ENCODE results near the gene FOXM1.
A peak's percentile ranks its signal among the peaks of the same experiment; 100 is the strongest.

The FOXM1 gene, protein sequence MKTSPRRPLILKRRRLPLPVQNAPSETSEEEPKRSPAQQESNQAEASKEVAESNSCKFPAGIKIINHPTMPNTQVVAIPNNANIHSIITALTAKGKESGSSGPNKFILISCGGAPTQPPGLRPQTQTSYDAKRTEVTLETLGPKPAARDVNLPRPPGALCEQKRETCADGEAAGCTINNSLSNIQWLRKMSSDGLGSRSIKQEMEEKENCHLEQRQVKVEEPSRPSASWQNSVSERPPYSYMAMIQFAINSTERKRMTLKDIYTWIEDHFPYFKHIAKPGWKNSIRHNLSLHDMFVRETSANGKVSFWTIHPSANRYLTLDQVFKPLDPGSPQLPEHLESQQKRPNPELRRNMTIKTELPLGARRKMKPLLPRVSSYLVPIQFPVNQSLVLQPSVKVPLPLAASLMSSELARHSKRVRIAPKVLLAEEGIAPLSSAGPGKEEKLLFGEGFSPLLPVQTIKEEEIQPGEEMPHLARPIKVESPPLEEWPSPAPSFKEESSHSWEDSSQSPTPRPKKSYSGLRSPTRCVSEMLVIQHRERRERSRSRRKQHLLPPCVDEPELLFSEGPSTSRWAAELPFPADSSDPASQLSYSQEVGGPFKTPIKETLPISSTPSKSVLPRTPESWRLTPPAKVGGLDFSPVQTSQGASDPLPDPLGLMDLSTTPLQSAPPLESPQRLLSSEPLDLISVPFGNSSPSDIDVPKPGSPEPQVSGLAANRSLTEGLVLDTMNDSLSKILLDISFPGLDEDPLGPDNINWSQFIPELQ

DNA sequence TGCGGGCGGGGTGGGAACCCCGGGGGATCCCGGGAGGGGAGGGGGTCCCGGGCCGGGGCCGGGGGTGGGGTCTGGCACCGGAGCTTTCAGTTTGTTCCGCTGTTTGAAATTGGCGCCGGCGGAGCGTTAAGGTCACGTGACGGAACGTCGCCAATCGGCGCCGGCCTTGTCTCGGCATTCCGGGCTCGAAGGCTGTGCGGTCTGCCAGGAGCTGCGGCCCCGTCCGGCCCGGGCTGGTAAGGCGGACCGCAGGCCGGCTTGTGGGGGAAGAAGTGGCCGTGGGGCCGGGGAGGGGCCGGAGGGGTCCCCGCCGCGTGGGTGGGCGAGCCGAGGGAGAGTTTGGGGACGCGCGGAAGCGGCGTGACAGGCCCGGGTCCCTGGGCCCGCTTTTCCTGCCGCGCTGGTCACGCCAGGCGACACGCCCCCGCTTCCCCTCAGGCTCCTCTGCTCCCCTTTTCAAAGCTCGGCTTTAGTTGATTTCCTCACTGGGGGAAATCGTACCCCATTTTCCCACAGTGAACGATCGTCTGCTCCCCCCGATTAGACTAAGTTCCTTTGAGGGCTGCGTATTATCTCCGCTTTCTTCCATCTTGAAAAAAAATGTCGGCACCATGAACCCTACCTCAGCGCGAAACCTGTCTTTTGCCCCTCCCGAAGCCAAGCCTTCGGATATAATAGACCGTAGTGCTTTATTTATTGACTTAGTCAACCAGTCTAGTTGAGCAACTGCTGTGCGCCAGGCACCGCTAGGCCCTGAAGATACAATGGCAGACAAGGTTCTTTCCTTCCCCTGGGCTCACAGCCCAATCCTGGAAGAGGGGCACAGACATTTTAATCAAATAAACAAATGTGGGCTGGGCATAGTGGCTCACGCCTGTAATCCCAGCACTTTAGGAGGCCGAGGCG is at the start of gene FOXM1, which contains the start of gene RHNO1:
TSS of gene FOXM1 (minus strand) at position 128 of the 906 bp plus-strand sequence. CDS start 2,696 bp downstream, outside the sequence.
TSS of gene RHNO1 (plus strand) at position 177 of the 906 bp plus-strand sequence. CDS start 8,144 bp downstream, outside the sequence.
- peak; percentile 83 for DNase-seq (ENCODE audit: low spot score)

DNA sequence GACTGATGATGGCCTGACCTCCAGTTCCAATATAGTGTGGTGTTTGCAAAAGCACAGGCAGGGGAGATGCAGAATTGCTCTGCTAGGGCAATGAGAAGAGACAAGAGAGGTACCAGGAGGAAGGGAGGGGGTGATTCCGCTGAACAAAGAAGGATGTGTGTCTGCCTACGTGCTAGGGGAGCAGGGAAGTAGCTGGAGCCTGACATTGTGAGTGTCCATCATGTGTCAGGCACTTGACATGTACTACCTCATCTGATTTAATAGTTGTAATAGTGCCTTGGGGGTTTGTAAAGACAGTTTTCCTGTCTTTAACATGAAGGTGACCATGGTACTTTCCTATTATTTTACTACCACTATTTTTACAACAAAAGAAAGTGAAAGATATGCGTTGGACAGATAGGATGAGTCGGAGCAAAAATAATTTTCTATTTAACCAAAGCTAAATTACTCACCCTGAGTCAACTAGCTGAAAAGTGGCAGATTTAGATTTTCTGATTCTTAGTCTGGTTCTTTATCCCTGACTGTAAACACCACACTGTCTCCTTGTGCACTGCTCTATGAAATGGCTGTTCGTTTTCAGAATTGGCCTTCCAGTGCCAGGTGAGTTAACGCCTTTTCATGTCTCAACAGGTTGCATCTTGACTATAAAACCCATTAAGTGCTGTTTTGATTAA is 48.5 kb upstream of the FOXM1 start:
- no peak for DNase-seq (ENCODE audit: low spot score)

DNA sequence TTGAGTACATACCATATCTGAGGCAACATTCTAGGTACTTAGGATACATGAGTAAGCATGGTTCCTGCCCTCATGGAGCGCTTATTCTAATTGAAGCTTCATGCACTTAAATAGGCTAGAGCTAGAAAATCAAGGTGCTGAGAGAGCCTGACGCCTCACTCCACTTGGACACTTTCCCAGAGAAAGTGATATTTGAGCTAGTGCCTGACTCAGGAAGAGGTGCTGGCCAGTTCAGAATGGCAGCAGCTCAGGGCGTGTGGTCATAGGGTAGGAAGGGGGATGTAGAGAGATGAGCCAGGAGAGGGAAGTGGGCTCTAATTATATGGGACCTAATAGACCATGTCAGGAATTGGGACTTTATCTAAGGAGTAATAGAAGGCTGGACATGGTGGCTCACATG is 47.0 kb upstream of the FOXM1 start:
- DNase-seq (ENCODE audit: low spot score) = no peak

DNA sequence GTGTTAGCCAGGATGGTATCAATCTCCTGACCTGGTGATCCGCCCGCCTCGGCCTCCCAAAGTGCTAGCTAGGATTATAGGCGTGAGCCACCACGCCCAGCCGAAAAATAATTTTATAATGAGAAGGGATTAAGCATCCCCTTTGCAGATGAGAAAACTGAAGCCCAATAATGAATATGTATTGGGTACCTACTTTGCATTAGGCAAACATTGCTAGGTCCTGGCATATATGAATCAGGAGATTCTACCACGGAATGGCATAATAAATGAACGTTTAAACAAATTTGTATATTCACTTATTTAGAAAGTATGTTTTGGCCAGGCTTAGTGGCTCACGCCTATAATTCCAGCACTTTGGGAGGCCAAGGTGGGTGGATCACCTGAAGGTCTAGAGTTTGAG is 46.1 kb upstream of the FOXM1 start:
- DNase-seq (ENCODE audit: low spot score) = no peak

DNA sequence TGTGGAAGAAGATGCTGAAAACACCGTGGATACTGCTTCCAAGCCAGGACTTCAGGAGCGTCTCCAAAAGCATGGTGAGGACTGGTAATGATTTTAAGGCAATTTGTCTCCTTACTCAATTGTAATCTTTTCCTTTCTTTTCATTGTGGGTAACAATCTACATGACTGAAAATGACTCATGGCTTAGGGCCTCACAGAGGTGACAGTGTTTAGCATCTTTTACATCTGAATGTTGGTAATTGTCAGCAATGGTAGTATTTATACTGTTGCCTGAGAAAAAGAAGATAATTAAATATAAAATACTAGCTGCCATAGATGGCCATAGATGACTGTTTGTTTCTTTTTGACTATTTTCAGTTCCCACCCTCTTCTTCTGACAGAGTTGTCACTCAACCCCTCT is 45.4 kb upstream of the FOXM1 start:
- DNase-seq (ENCODE audit: low spot score) = no peak

DNA sequence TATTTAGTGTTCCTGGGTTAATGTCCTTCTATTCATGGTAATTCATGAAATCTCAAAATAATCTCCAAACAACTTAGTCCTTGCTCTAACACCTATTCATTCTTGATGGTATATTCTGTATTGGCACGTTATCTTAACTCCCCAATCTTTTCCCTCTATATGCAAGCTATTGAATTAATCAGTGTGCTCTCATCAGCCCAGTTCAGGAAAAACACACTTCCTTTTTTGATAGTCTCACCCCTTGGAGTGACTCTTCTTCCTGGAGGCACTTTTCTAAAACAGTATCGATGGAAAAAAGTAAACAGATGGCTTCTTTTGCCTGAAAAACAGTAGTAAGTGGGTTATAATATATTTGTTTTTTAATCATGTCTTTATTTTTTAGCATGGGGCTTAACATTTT is 42.3 kb upstream of the FOXM1 start:
- no peak for DNase-seq (ENCODE audit: low spot score)

DNA sequence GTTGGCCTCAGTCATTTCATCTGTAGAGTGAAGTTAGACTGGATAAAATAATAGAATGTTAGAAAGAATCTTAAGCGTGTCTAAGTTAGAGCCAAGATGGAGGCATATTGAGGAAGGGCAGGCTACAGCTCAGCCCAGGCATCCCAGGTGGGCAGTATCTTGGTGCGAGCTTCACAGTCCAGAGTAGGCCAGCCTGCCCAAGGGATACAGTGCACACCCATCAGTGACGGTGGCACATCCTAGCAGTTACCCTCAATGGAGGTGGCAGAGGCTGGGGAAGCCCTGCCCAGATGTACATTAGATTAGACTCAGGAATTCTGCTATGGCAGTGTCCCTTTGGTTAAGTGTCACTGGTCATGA is 35.2 kb upstream of the FOXM1 start:
- DNase-seq (ENCODE audit: low spot score) = no peak

DNA sequence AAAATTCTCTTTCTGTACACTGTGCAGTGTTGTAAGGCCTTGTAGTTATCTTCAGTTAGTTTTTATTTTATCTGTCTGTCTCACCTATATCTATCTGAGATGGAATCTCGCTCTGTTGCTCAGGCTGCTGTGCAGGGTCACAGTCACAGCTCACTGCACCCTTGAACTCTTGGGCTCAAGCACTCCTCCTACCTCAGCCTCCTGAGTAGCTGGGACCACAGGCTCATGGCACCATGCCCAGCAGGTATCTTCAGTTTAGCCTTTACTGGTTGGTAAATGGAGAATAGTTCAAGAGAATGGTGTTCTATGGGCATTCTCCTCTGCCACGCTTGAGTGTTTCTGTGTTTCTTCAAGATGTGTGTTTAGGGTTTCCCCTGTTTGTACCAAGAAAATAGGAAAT is 27.3 kb upstream of the FOXM1 start:
- no peak for DNase-seq (ENCODE audit: low spot score)

DNA sequence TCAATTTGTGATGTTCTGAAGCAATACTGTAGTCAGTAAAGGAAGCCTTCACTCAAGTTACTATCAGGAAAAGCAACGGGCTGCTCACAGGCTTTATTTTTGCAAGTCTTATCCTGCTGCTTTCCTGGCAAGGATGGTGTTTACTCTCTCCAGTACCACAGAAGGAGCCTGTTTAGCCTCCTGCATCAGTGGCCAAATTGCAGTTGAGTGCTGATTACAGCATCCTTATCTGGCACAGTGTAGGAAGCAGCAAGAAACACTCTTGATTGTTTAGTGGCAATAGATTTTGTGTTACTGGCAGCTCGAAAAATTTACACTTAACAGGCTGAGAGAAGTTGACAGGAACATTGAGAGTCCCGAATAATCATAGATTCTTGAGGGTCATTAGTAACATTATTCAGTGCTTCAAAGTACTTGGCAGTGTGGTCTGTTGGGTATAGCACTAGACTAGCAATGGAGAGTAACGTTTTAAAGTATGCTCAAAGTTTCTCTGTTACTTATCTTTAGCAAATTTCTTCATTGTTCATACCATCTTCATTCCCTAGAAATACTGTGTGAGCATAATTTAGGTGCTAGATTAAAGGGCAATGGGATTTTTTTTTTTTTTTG is 25.4 kb upstream of the FOXM1 start:
- no peak for DNase-seq (ENCODE audit: low spot score)

DNA sequence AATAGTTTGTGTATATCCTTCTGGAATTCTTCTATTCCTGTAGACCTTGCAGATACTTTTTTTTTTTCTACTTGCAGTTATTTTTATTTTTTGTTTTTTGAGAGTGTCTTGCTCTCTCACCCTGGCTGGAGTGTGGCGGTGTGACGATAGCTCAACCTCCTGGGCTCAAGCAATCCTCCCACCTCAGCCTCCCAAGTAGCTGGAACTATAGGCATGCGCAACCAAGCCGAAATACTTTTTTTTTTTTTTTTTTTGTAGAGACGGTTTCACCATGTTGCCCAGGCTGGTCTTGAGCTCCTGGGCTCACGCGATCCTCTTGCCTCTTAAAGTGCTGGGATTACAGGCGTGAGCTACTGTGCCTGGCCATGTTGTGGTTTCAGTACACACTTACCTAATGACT is 23.7 kb upstream of the FOXM1 start:
- no peak for DNase-seq (ENCODE audit: low spot score)

DNA sequence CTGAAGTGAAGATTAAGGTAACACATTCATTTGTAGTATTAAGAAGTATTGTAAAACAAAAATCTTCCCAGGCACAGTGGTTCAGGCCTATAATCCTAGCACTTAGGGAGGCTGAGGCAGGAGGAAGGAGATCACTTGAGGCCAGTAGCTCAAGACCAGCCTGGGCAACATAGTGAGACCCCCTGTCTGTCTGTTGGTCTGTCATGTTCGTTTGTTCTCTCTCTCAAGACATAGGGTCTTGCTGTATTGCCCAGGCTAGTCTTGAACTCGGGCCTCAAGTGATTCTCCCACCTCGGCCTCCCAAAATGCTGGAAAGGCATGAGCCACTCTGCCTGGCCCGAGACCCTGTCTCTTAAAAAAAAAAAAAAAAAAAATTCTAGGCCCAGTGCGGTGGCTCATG is 20.4 kb upstream of the FOXM1 start:
- DNase-seq (ENCODE audit: low spot score) = no peak

DNA sequence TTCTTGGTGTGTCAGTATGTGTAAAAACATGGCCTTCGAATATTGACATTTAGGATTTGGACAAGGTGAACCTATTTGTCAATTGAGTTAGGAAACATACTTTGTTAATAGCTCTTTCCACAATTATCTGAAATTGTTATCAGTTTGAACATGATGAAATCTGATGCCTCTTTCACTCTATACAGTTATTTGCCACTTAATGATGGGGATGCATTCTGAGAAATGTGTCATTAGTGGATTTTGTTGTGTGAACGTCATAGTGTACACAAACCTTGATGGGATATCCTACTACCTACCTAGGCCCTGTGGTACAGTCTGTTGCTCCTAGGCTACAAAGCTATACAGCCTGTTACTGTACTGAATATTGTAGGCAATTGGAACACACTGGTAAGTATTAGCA is 18.5 kb upstream of the FOXM1 start:
- DNase-seq (ENCODE audit: low spot score) = no peak

DNA sequence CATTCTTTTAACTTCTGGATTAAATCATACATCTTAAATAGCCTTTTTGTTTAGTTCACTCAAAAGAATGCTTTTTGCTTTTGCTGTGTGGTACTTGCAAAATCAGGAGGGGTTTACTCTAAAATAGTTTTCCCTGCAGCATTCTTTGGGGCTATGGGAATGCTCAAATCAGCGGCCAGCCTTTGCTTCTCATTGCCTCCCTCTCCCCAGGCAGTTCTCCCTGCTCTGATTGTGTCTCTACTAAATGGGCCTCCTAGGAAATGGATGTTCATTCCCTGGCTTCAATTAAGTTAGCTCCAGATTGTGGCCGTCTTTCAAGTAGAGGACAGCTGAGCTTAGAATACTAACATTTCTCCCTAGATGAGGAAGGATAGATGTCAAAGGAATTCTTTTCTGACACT is 18.1 kb upstream of the FOXM1 start:
- DNase-seq (ENCODE audit: low spot score) = no peak

DNA sequence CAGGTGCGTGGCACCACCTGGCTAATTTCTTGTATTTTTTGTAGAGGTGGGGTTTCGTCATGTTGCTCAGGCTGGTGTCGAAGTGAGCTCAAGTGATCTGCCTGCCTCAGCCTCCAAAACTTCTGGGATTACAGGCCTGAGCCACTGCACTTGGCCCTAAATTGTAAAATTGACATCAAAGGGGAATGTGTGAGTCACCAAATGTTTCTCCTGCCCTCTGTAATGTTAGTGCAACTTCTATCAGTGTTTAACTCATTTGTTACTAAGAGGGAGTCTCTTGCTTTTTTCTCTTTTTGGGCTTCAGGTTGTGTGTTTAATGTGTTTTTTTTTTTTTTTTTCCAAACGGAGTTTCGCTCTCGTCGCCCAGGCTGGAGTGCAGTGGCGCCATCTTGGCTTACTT is 16.0 kb upstream of the FOXM1 start:
- no peak for DNase-seq (ENCODE audit: low spot score)

DNA sequence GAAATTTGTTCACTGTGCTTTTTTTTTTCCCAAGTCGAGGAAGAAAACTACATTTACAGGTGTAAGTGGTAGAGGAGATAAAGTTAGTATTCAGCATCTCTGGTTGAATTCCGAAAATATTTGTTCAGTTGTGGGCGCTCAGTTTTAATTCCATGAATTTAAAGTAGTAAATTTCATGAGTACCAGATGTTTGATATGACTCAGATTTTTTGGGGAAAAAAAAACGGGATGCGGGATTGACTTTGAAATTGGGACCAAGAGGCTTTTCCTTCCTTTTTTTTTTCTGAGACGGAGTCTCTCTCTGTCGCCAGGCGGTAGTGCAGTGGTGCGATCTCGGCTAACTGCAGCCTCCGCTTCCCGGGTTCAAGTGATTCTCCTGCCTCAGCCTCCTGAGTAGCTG is 15.3 kb upstream of the FOXM1 start:
- no peak for DNase-seq (ENCODE audit: low spot score)

DNA sequence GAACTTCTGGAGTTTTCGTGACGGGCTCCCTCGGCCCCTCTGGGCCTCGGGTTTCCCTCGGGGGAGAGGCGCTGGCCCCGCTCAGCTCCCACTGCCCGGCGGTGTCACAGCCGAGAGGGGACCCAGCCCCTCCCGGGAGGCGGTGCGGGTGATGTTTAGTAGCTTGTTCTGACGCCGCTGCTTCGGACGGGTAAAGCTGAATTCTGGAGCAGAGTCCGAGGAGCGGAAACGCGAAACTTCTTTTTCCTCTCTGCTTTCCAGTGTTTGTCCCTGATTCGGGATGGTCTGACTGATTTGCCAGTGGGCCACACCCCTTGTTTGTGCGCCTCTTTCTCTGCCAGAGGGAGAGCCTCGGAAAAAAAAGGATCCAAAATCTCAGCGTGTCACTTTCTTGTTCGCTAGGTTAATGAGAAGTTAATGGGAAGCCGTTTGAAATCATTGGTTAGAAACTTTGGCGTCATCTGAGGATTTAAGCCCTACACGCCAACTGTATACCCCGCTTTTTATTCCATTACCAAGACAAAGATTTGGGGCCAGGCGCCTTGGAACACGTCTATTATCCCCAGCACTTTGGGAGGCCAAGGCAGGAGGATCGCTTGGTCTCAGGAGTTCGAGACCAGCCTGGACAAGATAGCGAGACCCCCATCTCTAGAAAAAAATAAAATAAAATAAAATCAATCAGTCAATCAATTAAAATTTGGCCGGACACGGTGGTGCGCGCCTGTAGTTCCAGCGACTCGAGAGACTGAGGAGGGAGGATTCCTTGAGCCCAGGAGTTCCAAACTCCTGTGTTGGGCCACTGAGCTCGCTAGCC is 14.5 kb upstream of the FOXM1 start:
- DNase-seq (ENCODE audit: low spot score) = no peak

DNA sequence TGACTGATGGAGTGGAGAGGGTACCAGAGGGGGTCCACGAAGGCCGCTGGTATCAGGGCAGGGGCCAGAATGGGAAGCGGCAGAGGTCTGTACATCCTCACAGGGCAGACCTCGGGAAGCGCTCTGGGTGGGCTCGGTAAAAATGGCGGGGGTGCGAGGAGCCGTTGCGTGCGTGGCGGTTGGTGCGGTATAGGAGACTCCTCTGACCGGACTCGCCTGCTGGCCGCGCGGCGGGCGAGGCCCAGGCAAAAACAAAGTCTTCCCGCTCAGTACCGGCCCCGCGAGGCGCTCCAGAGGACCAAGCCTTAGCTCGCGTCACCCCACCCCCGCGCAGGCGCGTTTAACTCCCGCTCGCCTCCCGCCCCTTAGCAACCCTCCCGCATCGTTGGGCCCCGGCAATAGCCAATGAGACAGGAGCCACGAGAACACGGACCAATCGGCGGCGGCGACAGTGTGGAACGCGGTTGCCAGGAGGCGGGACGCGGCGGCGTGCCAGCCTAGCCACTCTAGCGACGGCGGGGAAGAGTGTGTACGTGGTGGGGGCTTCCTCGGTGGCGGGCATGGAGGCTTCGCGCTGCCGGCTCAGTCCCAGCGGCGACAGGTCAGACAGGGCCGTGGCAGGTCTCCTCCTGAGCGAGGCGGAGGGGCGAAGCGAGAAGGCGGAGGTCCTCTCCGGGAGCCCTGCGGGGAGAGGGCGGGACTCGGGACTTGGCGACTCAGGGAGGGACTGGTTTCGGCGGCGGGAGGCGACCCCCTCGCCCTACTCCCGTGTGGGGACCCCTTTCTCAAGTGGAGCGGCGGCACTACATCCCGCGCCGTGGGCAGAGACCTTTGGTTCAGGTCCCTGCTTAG is 13.6 kb upstream of the FOXM1 start, which contains the start of gene TULP3:
TSS of gene TULP3 (plus strand) at position 504 of the 852 bp plus-strand sequence. CDS start at position 561, 57 bp downstream.
- peak; percentile 98 for DNase-seq (ENCODE audit: low spot score)

DNA sequence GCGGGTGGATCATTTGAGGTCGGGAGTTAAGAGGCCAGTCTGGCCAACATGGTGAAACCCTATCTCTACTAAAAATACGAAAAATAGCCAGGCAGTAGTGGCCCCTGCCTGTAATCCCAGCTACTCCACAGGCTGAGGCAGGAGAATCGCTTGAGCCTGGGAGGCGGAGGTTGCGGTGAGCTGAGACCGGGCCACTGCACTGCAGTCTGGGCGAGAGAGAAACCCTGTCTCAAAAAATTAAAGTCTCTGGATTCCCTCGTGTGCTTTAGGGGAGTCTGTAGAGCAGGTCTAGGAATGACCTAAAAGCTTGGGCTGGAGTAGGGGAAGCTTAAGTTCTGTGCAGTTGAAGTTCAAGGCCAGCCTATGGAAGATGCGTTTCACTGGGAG is 13.0 kb upstream of the FOXM1 start:
- DNase-seq (ENCODE audit: low spot score) = no peak

DNA sequence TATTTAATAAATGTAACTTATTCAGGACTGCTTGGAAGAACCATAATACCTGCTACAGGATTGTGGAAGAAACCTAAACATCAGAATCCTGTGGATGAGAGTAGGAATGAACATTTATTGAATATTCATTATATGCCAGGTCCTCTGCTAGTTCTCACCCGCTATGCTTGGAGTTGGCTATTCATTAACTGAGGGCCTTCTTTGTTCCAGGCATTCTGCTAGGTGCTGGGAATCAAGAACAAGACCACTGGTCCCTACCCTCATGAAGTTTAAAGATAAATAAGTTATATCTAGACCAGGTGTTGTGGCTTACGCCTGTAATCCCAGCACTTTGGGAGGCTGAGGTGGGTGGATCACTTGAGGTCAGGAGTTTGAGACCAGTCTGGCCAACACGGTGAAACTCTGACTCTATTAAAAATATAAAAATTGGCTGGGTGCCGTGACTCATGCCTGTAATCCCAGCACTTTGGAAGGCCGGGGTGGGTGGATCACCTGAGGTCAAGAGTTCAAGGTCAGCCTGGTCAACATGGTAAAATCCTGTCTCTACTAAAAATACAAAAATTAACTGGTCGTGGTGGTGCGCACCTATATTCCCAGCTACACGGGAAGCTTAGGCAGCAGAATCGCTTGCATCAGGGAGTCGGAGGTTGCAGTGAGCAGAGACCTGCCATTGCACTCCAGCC is 9.9 kb upstream of the FOXM1 start:
- no peak for DNase-seq (ENCODE audit: low spot score)
